Skeletal muscle cell (primary cell): ENCODE results near the gene CMPK2.

Experiments used
- DNase-seq: peaks from one replicate; pipeline ENCODE4 v3.0.0-alpha.2; 2010; ENCODE audit warnings: low read depth
- H3K4me3 ChIP-seq: 2 replicates; pipeline ENCODE4 v1.5.1; 2011; ENCODE audit warnings: low read depth, mild to moderate bottlenecking, control low read depth, low read length, moderate library complexity

The CMPK2 gene

GRCh38 chr2:6819668-6820067 lies 46.0 kb downstream of the CMPK2 start:
- H3K4me3 ChIP-seq: no peak overlapping the region
- DNase-seq: no peak

GRCh38 chr2:6818012-6818411 lies 47.7 kb downstream of the CMPK2 start:
- no peak overlapping the region for H3K4me3 ChIP-seq
- no peak for DNase-seq

DNA sequence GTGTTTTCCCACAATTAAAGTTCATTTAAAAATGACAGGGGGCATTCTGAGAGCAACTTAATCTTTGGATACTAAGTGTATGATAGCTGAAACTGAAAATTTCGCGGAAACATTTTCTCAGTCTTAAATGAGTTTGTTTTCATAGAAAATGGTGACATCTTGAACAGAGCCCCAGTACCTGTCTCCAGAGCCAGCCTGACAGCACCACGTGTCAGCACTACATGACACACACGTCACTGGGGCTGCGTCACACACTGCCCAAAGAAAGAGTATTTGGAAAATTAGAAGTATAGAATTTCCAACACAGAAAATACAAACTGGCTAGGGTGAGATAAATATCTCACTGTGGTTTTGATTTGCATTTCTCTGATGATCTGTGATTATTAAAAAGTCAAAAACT lies 50.8 kb downstream of the CMPK2 start:
- no peak overlapping the region for H3K4me3 ChIP-seq
- DNase-seq: no peak

DNA sequence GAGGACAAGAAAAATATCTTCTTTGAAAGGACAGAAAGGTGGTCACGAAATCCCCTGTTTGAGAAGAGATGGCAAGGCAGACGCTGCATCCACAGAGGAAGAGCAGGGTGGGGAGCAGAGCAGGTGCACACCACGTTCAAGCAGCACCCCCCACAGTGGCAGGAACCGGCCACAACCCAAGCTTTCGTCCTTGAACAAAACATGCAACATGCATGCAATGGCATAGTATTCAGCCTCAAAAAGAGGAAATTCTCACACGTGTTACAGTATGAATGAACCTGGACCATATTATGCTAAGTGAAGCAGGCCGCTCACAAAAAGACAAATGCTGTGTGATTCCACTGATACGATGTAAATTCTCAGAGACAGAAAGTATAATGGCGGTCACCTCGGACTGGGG lies 51.4 kb downstream of the CMPK2 start:
- DNase-seq: no peak
- no peak overlapping the region for H3K4me3 ChIP-seq

DNA sequence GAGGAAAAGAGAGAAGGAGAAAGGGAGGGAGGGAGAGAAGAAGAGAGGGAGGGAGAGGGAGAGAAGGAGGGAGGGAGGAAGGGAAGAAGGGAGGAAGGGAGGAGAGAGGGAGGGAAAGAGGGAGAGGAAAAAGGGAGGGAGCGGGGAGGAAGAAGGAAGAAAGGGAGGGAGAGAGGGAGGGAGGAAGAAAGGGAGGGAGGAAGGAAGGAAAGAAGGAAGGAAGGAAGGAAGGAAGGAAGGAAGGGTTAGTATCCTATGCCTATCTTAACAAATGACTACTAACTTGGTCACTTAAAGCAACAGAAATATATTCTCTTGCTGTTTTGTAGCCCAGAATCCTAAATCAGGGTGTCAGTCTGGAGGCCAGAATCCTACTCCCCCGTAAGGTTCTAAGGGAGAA lies 52.1 kb downstream of the CMPK2 start:
- no peak for DNase-seq
- no peak overlapping the region for H3K4me3 ChIP-seq

DNA sequence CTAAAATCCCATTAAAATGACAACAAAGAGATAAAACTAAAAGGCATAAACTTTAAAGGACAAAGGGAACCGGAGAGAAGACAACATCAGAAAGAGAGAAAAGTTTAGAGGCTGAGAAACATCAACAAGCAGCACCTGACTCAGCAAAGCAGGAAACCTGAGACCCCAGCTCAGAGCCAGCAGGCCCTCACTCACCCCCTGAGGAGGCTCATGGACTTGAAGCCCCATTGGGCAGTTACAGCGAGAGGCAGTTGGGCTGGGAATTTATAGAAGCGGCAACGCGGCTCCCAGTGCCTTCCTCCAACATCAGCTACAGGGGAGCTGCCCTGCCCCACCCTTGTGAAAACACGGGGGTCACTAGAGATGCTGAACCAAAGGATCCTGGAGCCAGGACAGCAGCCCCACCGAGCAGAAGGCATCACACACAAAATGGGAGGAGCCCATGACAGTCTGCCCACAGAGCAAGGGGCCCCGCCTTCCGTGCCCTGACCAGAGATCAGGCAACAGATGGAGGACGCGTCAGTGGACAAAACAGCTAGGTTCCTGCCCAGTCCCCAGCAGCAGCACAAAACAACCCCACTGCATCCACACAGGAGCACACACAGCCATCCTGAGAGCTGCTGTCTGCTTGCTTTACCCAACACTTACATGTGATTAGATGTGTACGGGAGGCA lies 52.7 kb downstream of the CMPK2 start:
- H3K4me3 ChIP-seq: no peak overlapping the region
- no peak for DNase-seq

DNA sequence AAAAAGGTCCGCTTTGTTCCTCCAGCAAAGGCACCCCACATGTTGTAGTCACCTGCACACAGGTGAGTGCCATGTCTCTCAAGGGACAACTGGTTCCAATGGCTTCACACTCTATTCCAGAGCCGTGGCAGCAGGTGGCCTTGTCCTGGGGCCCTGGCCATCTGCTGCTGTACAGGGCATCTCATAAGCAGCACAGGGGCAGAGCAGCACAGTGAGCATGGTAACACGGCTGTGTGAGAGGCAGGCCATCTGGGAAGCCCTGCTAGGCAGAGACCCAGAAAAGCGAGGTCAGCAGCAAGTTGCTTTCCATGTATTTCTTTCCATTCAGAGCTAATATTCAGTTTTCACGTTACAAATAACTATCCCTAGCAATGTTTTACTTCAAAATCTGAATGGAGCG lies 54.7 kb downstream of the CMPK2 start:
- DNase-seq: no peak
- no peak overlapping the region for H3K4me3 ChIP-seq

DNA sequence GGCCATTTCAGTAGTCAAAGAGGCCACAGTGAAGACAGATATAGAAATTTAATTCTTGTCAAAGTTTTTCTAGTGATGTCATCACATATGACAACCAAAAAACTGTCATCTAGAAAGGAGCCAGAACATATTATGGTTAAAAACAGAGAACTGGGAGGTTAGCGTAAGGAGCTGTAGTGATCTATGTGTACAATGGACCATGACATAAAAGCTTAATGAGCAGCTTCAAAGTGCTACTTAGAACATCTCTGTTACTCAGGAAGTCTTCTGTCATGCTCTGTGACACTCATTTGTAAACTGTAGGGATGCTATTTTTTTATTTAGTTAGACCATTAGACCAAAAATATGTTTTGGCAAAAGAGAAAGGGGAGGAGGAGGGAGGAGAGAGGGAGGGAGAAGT lies 57.3 kb downstream of the CMPK2 start:
- DNase-seq: no peak
- H3K4me3 ChIP-seq: no peak overlapping the region

DNA sequence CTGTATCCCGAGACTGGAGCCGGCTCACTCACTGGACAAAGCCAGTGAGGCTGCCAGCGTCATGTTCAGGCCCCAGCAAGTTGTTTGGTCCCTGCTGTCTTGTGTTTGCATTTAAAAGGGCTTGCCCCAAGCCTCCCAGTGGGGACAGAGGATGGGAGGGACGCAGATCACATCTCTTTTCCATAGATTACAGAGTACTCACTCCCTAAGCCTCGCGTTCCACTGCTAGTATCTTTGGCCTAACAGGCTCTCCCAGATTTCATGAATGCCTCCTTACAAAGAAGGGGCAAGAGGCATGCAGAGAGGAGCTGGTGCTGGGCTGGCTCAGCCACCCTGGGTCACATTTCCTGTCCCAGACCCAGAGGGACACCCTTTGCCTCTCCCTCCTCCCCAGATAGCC lies 59.1 kb downstream of the CMPK2 start:
- no peak overlapping the region for H3K4me3 ChIP-seq
- no peak for DNase-seq

DNA sequence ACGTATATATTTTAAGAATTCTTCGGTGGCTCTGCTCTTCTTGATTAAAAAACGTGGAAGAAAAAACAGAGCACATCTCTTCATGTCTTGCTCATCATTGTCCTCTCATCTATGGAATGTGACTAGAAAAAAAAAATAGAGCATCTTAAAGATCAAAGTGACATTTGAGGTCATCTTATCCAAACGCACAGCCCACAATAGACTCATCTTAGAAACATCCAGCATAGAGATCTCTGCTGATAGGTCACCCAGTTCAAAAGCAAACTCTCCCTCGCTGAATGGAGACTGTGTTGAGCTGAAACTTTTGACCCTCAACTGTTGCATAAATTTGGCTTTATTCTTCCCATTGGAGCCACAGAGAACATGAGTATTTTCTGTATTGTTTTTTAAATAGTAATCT lies 65.2 kb downstream of the CMPK2 start:
- DNase-seq: no peak
- H3K4me3 ChIP-seq: no peak overlapping the region
